HepG2 (cell line): ENCODE measurements around the gene RASIP1. TPM values are rescaled to one million over a fixed set of nuclear protein-coding genes. Genes with fewer than 3 reads are reported as not detected.

ENCODE experiments used
- ATF2 ChIP-seq: sonication (generic); formaldehyde crosslinking; IDR thresholded peaks from 2 replicates; pipeline ENCODE4 v1.4.0; 2020; ENCODE audit warnings: missing genetic modification reagents
- BHLHE40 ChIP-seq: IDR thresholded peaks from 2 replicates; pipeline ENCODE4 v1.6.1; 2011; ENCODE audit warnings: low read length, improper control_type of control experiment
- GABPB1 ChIP-seq: IDR thresholded peaks from 2 replicates; pipeline ENCODE4 v1.6.1; 2016; ENCODE audit warnings: mild to moderate bottlenecking, missing genetic modification reagents, moderate library complexity, missing compliant biosample characterization
- IRX3 ChIP-seq: sonication (generic); formaldehyde crosslinking; IDR thresholded peaks from 2 replicates; pipeline ENCODE4 v1.8.1; 2023; ENCODE audit warnings: mild to moderate bottlenecking, low read depth, missing genetic modification reagents, borderline replicate concordance
- MTA1 ChIP-seq: sonication (generic); formaldehyde crosslinking; IDR thresholded peaks from 2 replicates; pipeline ENCODE4 v1.4.0; 2020; ENCODE audit warnings: missing genetic modification reagents, mild to moderate bottlenecking, borderline replicate concordance
- NFYC ChIP-seq: IDR thresholded peaks from 2 replicates; pipeline ENCODE4 v1.6.1; 2016; ENCODE audit warnings: missing genetic modification reagents, missing compliant biosample characterization
- NR3C1 ChIP-seq: sonication (generic); formaldehyde crosslinking; IDR thresholded peaks from 2 replicates; pipeline ENCODE4 v1.4.0; 2020; ENCODE audit warnings: missing genetic modification reagents
- PHB2 ChIP-seq: fragments of 450-650 bp; IDR thresholded peaks from 2 replicates; pipeline ENCODE4 v1.6.1; 2018; ENCODE audit not compliant: partially characterized antibody
- RARG ChIP-seq: sonication (generic); formaldehyde crosslinking; IDR thresholded peaks from 2 replicates; pipeline ENCODE4 v1.4.0; 2020; ENCODE audit warnings: low read depth, mild to moderate bottlenecking, missing genetic modification reagents
- RBFOX2 ChIP-seq: fragments of 200-400 bp; formaldehyde crosslinking; IDR thresholded peaks from 2 replicates; pipeline ENCODE4 v1.6.1; 2017; ENCODE audit warnings: low read depth, mild to moderate bottlenecking, low read length
- SMYD3 ChIP-seq: sonication (generic); formaldehyde crosslinking; IDR thresholded peaks from 2 replicates; pipeline ENCODE4 v1.8.1; 2023; ENCODE audit warnings: mild to moderate bottlenecking, missing genetic modification reagents
- TAF1 ChIP-seq: sonication (generic); formaldehyde crosslinking; IDR thresholded peaks from 2 replicates; pipeline ENCODE4 v1.4.0; 2020; ENCODE audit warnings: missing genetic modification reagents
- ZBED4 ChIP-seq: sonication (generic); formaldehyde crosslinking; IDR thresholded peaks from 2 replicates; pipeline ENCODE4 v1.4.0; 2020; ENCODE audit warnings: missing genetic modification reagents, borderline replicate concordance
- ZMAT3 ChIP-seq: sonication (generic); formaldehyde crosslinking; conservative IDR thresholded peaks from 2 replicates; pipeline ENCODE4 v1.7.0; 2021; ENCODE audit warnings: missing genetic modification reagents
- ZNF225 ChIP-seq: sonication (generic); formaldehyde crosslinking; IDR thresholded peaks from 2 replicates; pipeline ENCODE4 v1.4.0; 2020; ENCODE audit warnings: mild to moderate bottlenecking, missing genetic modification reagents
- ZNF230 ChIP-seq: sonication (generic); formaldehyde crosslinking; IDR thresholded peaks from 2 replicates; pipeline ENCODE4 v1.4.0; 2020; ENCODE audit warnings: mild to moderate bottlenecking, missing genetic modification reagents
- ZNF263 ChIP-seq: sonication (generic); formaldehyde crosslinking; IDR thresholded peaks from 2 replicates; pipeline ENCODE4 v1.4.0; 2020; ENCODE audit warnings: missing genetic modification reagents
- ZNF331 ChIP-seq: sonication (generic); formaldehyde crosslinking; IDR thresholded peaks from 2 replicates; pipeline ENCODE4 v1.4.0; 2020; ENCODE audit warnings: missing genetic modification reagents
- ZNF576 ChIP-seq: sonication (generic); formaldehyde crosslinking; IDR thresholded peaks from 2 replicates; pipeline ENCODE4 v1.4.0; 2020; ENCODE audit warnings: mild to moderate bottlenecking, missing genetic modification reagents
- ZNF749 ChIP-seq: sonication (generic); formaldehyde crosslinking; IDR thresholded peaks from 2 replicates; pipeline ENCODE4 v1.8.0; 2022; ENCODE audit warnings: mild to moderate bottlenecking, missing genetic modification reagents, moderate library complexity, borderline replicate concordance
- ZNF761 ChIP-seq: sonication (generic); formaldehyde crosslinking; conservative IDR thresholded peaks from 2 replicates; pipeline ENCODE4 v1.4.0; 2020; ENCODE audit warnings: mild to moderate bottlenecking, missing genetic modification reagents
- ZNF850 ChIP-seq: sonication (generic); formaldehyde crosslinking; conservative IDR thresholded peaks from 2 replicates; pipeline ENCODE4 v1.9.0; 2021; ENCODE audit warnings: mild to moderate bottlenecking, missing genetic modification reagents
- polyA plus RNA-seq, 8 experiments: library from polyadenylated mRNA; depleted of rRNA in 3 of 8; stranded (reverse) in 7 of 8; unstranded in 1 of 8; fragments of >200 nt; fragmentation: Illumina TruSeq in 4 of 8; extraction: Trizol in 4 of 8; gene quantifications; 2 replicates each; pipeline versions ENCODE4 v1.2.1 to v1.2.3, GENCODE V29; 2011 to 2016; ENCODE audit warnings: low read depth in 4 of 8, missing spikeins in 1 of 8, mixed read lengths in 1 of 8; ENCODE audit not compliant: insufficient read depth in 1 of 8
- total RNA-seq, 5 experiments: library from RNA; depleted of rRNA; stranded (reverse); fragments of >200 nt; fragmentation: Illumina TruSeq; extraction: Trizol; gene quantifications; 2 replicates each; pipeline ENCODE4 v1.2.3, GENCODE V29; 2016; ENCODE audit warnings: low read depth in 1 of 5
- TF ChIP-seq, protein P1 (sequence below): sonication (generic); formaldehyde crosslinking; IDR thresholded peaks from 2 replicates; pipeline ENCODE4 v1.4.0; 2020; ENCODE audit warnings: missing genetic modification reagents

Gene RASIP1
- total and polyA plus RNA-seq, 2 of the 13 experiments (the other 11 are each of a cell fraction or from before 2014, with no cell fraction given) = 0.44 to 0.58 TPM

GRCh38 chr19:48720613-48721296 is 19.7 kb downstream of the RASIP1 start (continued):
- TF ChIP-seq, protein P1, sequence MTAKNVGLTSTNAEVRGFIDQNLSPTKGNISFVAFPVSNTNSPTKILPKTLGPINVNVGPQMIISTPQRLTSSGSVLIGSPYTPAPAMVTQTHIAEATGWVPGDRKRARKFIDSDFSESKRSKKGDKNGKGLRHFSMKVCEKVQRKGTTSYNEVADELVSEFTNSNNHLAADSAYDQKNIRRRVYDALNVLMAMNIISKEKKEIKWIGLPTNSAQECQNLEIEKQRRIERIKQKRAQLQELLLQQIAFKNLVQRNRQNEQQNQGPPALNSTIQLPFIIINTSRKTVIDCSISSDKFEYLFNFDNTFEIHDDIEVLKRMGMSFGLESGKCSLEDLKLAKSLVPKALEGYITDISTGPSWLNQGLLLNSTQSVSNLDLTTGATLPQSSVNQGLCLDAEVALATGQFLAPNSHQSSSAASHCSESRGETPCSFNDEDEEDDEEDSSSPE (CRISPR knock-in tag) = peak; percentile 100
- TF ChIP-seq ZNF225 (CRISPR knock-in tag) (no peak), ZBED4 (CRISPR knock-in tag) (no peak), RARG (no peak), ATF2 (CRISPR knock-in tag) (0 out of 2 replicates have a peak, but pooled peaks have one; percentile 21), ZNF761 (CRISPR knock-in tag) (0 out of 2 replicates have a peak, but pooled peaks have one; percentile 17), SMYD3 (peak; percentile 73; the same call in 1 of the 2 replicates), PHB2 (no peak), ZNF331 (CRISPR knock-in tag) (no peak; the same call in 1 of the 2 replicates), NFYC (peak; percentile 98), BHLHE40 (peak; percentile 56), ZNF230 (CRISPR knock-in tag) (no peak), ZNF263 (CRISPR knock-in tag) (no peak), TAF1 (CRISPR knock-in tag) (no peak; the same call in none of the 2 replicates), MTA1 (CRISPR knock-in tag) (no peak), ZNF749 (CRISPR knock-in tag) (no peak), RBFOX2 (0 out of 2 replicates have a peak, but pooled peaks have one; percentile 28), IRX3 (CRISPR knock-in tag) (0 out of 2 replicates have a peak, but pooled peaks have one; percentile 30), ZNF576 (no peak), GABPB1 (peak; percentile 80), ZMAT3 (CRISPR knock-in tag) (no peak), ZNF850 (CRISPR knock-in tag) (no peak), NR3C1 (CRISPR knock-in tag) (no peak)
